SK-N-SH (cell line): ENCODE measurements around the gene AGMAT. TPM values are rescaled to one million over a fixed set of nuclear protein-coding genes. Genes with fewer than 3 reads are reported as not detected.

Source experiments
- CTCF ChIA-PET: fragments of 300-600, 350-600 bp; formaldehyde crosslinking; extraction: SDS; loops from one replicate; lab custom pipeline; 2021; lab: Yijun Ruan, JAX
- POLR2A ChIA-PET: fragments of 350-600 bp; sonication (Branson Sonifier 250); formaldehyde crosslinking; extraction: SDS; loops from one replicate; lab custom pipeline; 2020; ENCODE audit warnings: antibody characterized with exemption, inconsistent platforms; lab: Yijun Ruan, JAX
- DNase-seq: peaks from one replicate; pipeline ENCODE4 v3.0.0; 2012
- H2AFZ ChIP-seq: fragments of 200-600 bp; sonication (generic); 2 replicates; pipeline ENCODE4 v1.8.1; 2016; ENCODE audit warnings: antibody characterized with exemption, mild to moderate bottlenecking, low read depth
- H3F3A ChIP-seq: fragments of 200-600 bp; sonication (generic); replicated peaks from 2 replicates; pipeline ENCODE3; 2016; ENCODE audit warnings: antibody characterized with exemption, mild to moderate bottlenecking; ENCODE audit not compliant: insufficient read depth
- H3K27ac ChIP-seq, 2 experiments: fragments of 200-500 bp in 1 of 2; fragments of 200-600 bp in 1 of 2; sonication (Bioruptor generic) in 1 of 2; sonication (generic), shearing (Covaris generic) in 1 of 2; 2 replicates each; pipeline versions ENCODE4 v1.5.1 to v1.6.1; 2014 to 2016; ENCODE audit warnings: low read depth in 2 of 2, inconsistent platforms in 1 of 2, low read length in 1 of 2, mild to moderate bottlenecking in 1 of 2, mixed read lengths in 1 of 2
- H3K27me3 ChIP-seq: fragments of 200-600 bp; sonication (generic), shearing (Covaris generic); 2 replicates; pipeline ENCODE4 v1.6.1; 2016; ENCODE audit warnings: mixed run types; ENCODE audit not compliant: insufficient read depth
- H3K36me3 ChIP-seq, 2 experiments: fragments of 200-500 bp in 1 of 2; fragments of 200-600 bp in 1 of 2; sonication (Bioruptor generic) in 1 of 2; sonication (generic) in 1 of 2; replicated peaks in 1 of 2; 2 replicates each; pipeline versions ENCODE3 to v1.5.1; 2014 to 2016; ENCODE audit warnings: low read length in 1 of 2, mild to moderate bottlenecking in 1 of 2; ENCODE audit not compliant: insufficient read depth in 2 of 2, control insufficient read depth in 1 of 2
- H3K4me1 ChIP-seq, 2 experiments: fragments of 200-500 bp in 1 of 2; fragments of 200-600 bp in 1 of 2; sonication (Bioruptor generic) in 1 of 2; sonication (generic), shearing (Covaris generic) in 1 of 2; 2 replicates each; pipeline versions ENCODE4 v1.5.1 to v1.6.1; 2014 to 2016; ENCODE audit warnings: low read depth in 1 of 2, low read length in 1 of 2, mixed run types in 1 of 2; ENCODE audit not compliant: insufficient read depth in 2 of 2, control insufficient read depth in 1 of 2
- H3K4me2 ChIP-seq: fragments of 200-600 bp; sonication (generic), shearing (Covaris generic); 2 replicates; pipeline ENCODE4 v1.6.1; 2017; ENCODE audit warnings: mixed run types
- H3K4me3 ChIP-seq, 2 experiments: fragments of 200-500 bp in 1 of 2; fragments of 200-600 bp in 1 of 2; sonication (Bioruptor generic) in 1 of 2; sonication (generic), shearing (Covaris generic) in 1 of 2; 2 replicates each; pipeline versions ENCODE4 v1.5.1 to v1.8.1; 2014 to 2016; ENCODE audit warnings: low read depth in 2 of 2, inconsistent platforms in 1 of 2, low read length in 1 of 2, mild to moderate bottlenecking in 1 of 2, mixed read lengths in 1 of 2, moderate library complexity in 1 of 2
- H3K79me2 ChIP-seq: fragments of 200-600 bp; sonication (generic); 2 replicates; pipeline ENCODE4 v1.8.1; 2017; ENCODE audit warnings: mild to moderate bottlenecking; ENCODE audit not compliant: insufficient read depth
- H3K9ac ChIP-seq: fragments of 200-600 bp; sonication (generic); 2 replicates; pipeline ENCODE4 v1.6.1; 2017; ENCODE audit warnings: mixed run types
- H3K9me2 ChIP-seq: fragments of 200-600 bp; sonication (generic); 2 replicates; pipeline ENCODE4 v1.6.1; 2017; ENCODE audit warnings: mixed run types
- H3K9me3 ChIP-seq: fragments of 200-600 bp; sonication (generic); 2 replicates; pipeline ENCODE4 v1.6.1; 2017; ENCODE audit warnings: mixed run types, mild to moderate bottlenecking, moderate library complexity
- H4K20me1 ChIP-seq: fragments of 200-600 bp; sonication (generic); 2 replicates; pipeline ENCODE4 v1.6.1; 2017; ENCODE audit warnings: mild to moderate bottlenecking, mixed run types; ENCODE audit not compliant: insufficient read depth
- CTCF ChIP-seq: fragments of 200-600 bp; sonication (generic); IDR thresholded peaks from 2 replicates; pipeline ENCODE4 v1.6.1; 2017; ENCODE audit warnings: antibody characterized with exemption, mild to moderate bottlenecking, moderate library complexity
- EP300 ChIP-seq, 2 experiments: IDR thresholded peaks; 2 replicates each; pipeline versions ENCODE4 v1.4.0 to v1.6.1; 2012; ENCODE audit warnings: borderline replicate concordance in 1 of 2, low read depth in 1 of 2, low read length in 1 of 2
- EZH2phosphoT487 ChIP-seq: fragments of 200-600 bp; sonication (generic); IDR thresholded peaks from 2 replicates; pipeline ENCODE4 v1.6.1; 2017; ENCODE audit warnings: low read depth, mixed run types, mild to moderate bottlenecking, antibody characterized with exemption, moderate library complexity, borderline replicate concordance
- FOSL2 ChIP-seq: IDR thresholded peaks from 2 replicates; pipeline ENCODE4 v1.4.0; 2012; ENCODE audit warnings: low read depth, mild to moderate bottlenecking, moderate library complexity, borderline replicate concordance
- FOXJ3 ChIP-seq: sonication (generic); formaldehyde crosslinking; IDR thresholded peaks from 2 replicates; pipeline ENCODE4 v1.5.1; 2020; ENCODE audit warnings: mild to moderate bottlenecking, missing genetic modification reagents
- FOXM1 ChIP-seq: IDR thresholded peaks from 2 replicates; pipeline ENCODE4 v1.4.0; 2012; ENCODE audit warnings: low read depth, mild to moderate bottlenecking
- IRF3 ChIP-seq: fragments of 150-350 bp; IDR thresholded peaks from 2 replicates; pipeline ENCODE4 v1.6.1; 2016; ENCODE audit warnings: mild to moderate bottlenecking, low read depth, low read length
- MEF2A ChIP-seq: IDR thresholded peaks from 2 replicates; pipeline ENCODE4 v1.4.0; 2012; ENCODE audit warnings: low read depth, borderline replicate concordance
- MXI1 ChIP-seq: IDR thresholded peaks from 2 replicates; pipeline ENCODE4 v1.6.1; 2012; ENCODE audit warnings: mild to moderate bottlenecking, low read depth, low read length, improper control_type of control experiment
- RAD21 ChIP-seq: IDR thresholded peaks from 2 replicates; pipeline ENCODE4 v1.6.1; 2012; ENCODE audit warnings: mild to moderate bottlenecking, low read length
- SIN3A ChIP-seq: IDR thresholded peaks from 2 replicates; pipeline ENCODE4 v1.6.1; 2012; ENCODE audit warnings: low read depth, mild to moderate bottlenecking, low read length, moderate library complexity, borderline replicate concordance
- SMC3 ChIP-seq: IDR thresholded peaks from 2 replicates; pipeline ENCODE4 v1.6.1; 2012; ENCODE audit warnings: low read depth, low read length, improper control_type of control experiment
- WGBS: methylation state at CpG from one replicate; pipeline ENCODE4 v1.1.6; 2017; ENCODE audit warnings: low lambda C conversion rate; 5-methylcytosine and 5-hydroxymethylcytosine counted together
- polyA plus RNA-seq, 3 experiments: library from polyadenylated mRNA; depleted of rRNA; stranded (reverse); fragments of >200 nt; gene quantifications; 2 replicates each; pipeline ENCODE4 v1.2.3, GENCODE V29; 2012

The AGMAT gene
- polyA plus RNA-seq, 1 of the 3 experiments (the other 2 are of a cell fraction), result 0.66 TPM

- Histone ChIP-seq H3K79me2 (peaks cover 4% of the 10 kb centered on the region; the same call in 1 of the 2 replicates), H3K4me2 (peak overlapping the region; percentile 51; the same call in 1 of the 2 replicates), H3K9ac (no peak overlapping the region), H3F3A (peaks cover 13% of the 10 kb centered on the region), H3K9me2 (no peaks in the 10 kb centered on the region), H3K36me3 (peaks cover 47 to 71% of the 10 kb centered on the region in 2 experiments), H3K27ac (peak overlapping the region; percentile 24 to 39; a peak in 3 of 4 replicates), H3K27me3 (no peaks in the 10 kb centered on the region), H3K4me1 (0 out of 4 replicates have a peak, but pooled peaks cover 0 to 2% of the 10 kb centered on the region in 2 experiments), H3K9me3 (no peaks in the 10 kb centered on the region), H2AFZ (no peak overlapping the region), H4K20me1 (no peaks in the 10 kb centered on the region), H3K4me3 (no peak overlapping the region)
- no peak for TF ChIP-seq FOXM1
- no peak for TF ChIP-seq EZH2phosphoT487
- no peak for TF ChIP-seq MXI1
- TF ChIP-seq CTCF, result no peak
- no peak for TF ChIP-seq FOSL2
- TF ChIP-seq SIN3A, result no peak
- no peak for TF ChIP-seq MEF2A
- no peak for TF ChIP-seq RAD21
- no peak for TF ChIP-seq EP300 (IDR thresholded peaks at IDR 0.05; ENCODE audit: borderline replicate concordance in 1 of 2, low read depth in 1 of 2, low read length in 1 of 2)
- TF ChIP-seq FOXJ3 (CRISPR knock-in tag), result no peak
- POLR2A ChIA-PET, result no interaction called here
- no peak for DNase-seq
- WGBS, result 84% methylated on average over 5 of the region's 5 CpGs
- CTCF ChIA-PET, result interaction anchor here (0.9 kb wide), 1 partner anchor 12 kb away, joined by 3 read pairs; no protein-coding TSS in a partner anchor
These were observed 41.6 kb downstream of the AGMAT start for GRCh38 chr1:15543251-15543588.

GRCh38 chr1:15542388-15543250 lies 42.2 kb downstream of the AGMAT start:
- peaks cover 46 to 69% of the 10 kb centered on the region in 2 experiments for H3K36me3 ChIP-seq
- CTCF ChIA-PET, result interaction anchor here (0.9 kb wide), 1 partner anchor 13 kb away, joined by 3 read pairs; no protein-coding TSS in a partner anchor

More at GRCh38 chr1:15542388-15543250, 42.2 kb downstream of the AGMAT start:
- Histone ChIP-seq H3K4me3 (no peak overlapping the region), H3K4me2 (peak overlapping the region; percentile 51; the same call in 1 of the 2 replicates), H3K9me2 (no peaks in the 10 kb centered on the region), H3K9me3 (no peaks in the 10 kb centered on the region), H3K27me3 (no peaks in the 10 kb centered on the region), H4K20me1 (no peaks in the 10 kb centered on the region), H3F3A (peaks cover 7% of the 10 kb centered on the region), H3K4me1 (0 out of 4 replicates have a peak, but pooled peaks cover 0 to 2% of the 10 kb centered on the region in 2 experiments), H3K79me2 (peaks cover 4% of the 10 kb centered on the region; the same call in 1 of the 2 replicates), H2AFZ (no peak overlapping the region), H3K9ac (no peak overlapping the region), H3K27ac (peak overlapping the region; percentile 24 to 39; a peak in 3 of 4 replicates)
- WGBS, result 93% methylated on average over 7 of the region's 7 CpGs
- POLR2A ChIA-PET, result no interaction called here
- TF ChIP-seq SMC3 (no peak), EP300 (IDR thresholded peaks at IDR 0.05; ENCODE audit: borderline replicate concordance in 1 of 2, low read depth in 1 of 2, low read length in 1 of 2) (no peak), IRF3 (no peak)
- DNase-seq, result no peak
